GM12891 (cell line): ENCODE results near the gene CELA3A.

Experiments
- POLR2A ChIP-seq: IDR thresholded peaks from 2 replicates; pipeline ENCODE4 v1.6.1; 2011; ENCODE audit warnings: low read depth, low read length, control low read depth
- SPI1 ChIP-seq: IDR thresholded peaks from 2 replicates; pipeline ENCODE4 v1.6.1; 2011; ENCODE audit warnings: low read depth, low read length, control low read depth

DNA sequence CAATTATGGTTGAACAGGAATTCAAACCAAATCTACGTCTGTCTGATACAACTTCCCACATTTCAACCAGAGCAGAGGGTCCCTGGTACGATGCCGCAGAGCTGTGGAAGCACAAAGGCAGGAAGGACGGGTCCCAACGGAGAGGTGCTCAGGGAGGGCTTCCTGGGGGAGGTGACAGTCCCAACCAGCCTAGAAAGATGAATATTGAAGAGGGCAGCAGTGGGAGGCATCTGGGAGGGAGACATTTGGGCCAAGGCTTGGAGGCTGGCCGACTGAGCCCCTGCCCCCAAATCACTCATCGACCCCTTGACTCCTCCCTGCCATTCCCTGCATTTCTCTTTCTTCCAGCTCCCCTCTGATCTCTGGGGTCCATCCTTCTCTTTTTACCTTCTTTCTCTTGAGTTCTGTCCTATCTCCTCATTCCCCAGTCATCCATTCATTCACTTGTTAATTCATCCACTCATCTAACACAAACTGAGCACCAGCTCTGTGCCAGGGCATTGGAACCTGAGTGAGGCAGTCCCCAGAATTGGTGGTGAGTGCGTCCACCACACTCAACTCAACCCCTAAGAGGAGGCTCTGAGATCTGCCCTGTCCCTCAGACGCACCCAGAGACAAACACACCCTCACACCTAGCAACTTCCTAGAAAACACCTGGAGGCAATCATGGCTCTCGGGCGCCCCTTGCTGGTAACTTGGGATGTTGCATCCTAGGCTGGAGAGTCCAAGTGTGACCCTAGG is 37.8 kb upstream of the CELA3A start:
- no peak for TF ChIP-seq POLR2A
- TF ChIP-seq SPI1, result no peak
